DOHH2 (cell line): ENCODE data around the gene CCL5.

ENCODE experiments used
- CTCF ChIP-seq: fragments of 200-600 bp; sonication (generic); IDR thresholded peaks from one replicate; pipeline ENCODE4 v1.5.1; 2014; ENCODE audit warnings: antibody characterized with exemption, mild to moderate bottlenecking, low read depth, low read length; ENCODE audit not compliant: poor library complexity, severe bottlenecking
- EZH2phosphoT487 ChIP-seq: fragments of 200-600 bp; sonication (generic); IDR thresholded peaks from 2 replicates; pipeline ENCODE4 v1.6.1; 2017; ENCODE audit warnings: borderline replicate concordance, mild to moderate bottlenecking, antibody characterized with exemption, low read length, moderate library complexity, mixed read lengths

- no peak for TF ChIP-seq CTCF
- TF ChIP-seq EZH2phosphoT487 = no peak
Observed at GRCh38 chr17:35914354-35914753, 34.2 kb upstream of the CCL5 start.
